Measurements from ENCODE around the gene N4BP2L2. TPM values are rescaled to one million over a fixed set of nuclear protein-coding genes. Genes with fewer than 3 reads are reported as not detected.

N4BP2L2 gene
- total and polyA plus RNA-seq, 2 donors (not counting 3 experiments of a cell fraction or from before 2014, with no cell fraction given) = 21.7 to 101 TPM

DNA sequence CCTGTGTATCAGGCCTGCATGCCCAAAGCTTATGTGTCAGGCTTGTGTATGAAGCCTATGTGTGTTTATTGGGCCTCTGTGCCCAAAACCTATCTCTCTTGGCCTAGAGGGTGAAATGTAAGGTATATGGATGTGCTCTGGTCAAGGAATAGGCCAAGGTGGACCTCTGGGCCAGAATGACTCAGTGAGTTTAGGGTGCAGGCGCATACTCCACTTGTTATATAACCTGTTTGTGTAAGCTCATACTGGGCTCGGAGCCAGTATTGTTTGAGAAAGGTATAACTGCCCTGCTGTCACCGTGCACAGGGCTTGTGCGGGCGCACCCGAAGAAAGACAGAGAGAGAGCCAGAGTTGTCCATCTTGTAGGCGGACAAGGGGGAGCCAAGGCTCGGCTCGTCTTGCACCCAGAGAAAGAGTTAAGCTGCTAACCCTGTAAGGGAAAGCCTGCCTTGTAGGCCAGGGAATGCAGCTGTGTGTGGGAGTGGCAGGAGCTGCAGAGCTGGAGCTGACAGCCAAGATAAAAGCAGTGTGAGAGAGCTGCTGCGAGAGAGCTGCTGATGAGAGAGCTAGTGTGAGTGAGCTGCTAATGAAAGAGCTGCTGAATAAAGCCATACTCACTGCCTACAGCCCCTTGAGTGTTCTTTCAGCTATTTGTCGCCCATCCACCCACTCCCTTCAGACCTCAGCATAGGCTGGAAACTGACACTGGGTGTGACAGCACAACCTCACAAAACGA, 67.2 kb downstream of the N4BP2L2 start:
- TF ChIP-seq POLR2A (IDR thresholded peaks at IDR 0.05; ENCODE audit: low read depth, low read length) (no peak), FOS (IDR thresholded peaks at IDR 0.05; ENCODE audit: borderline replicate concordance, insufficient read depth, low read length) (no peak), EZH2 (IDR thresholded peaks at IDR 0.05; ENCODE audit: borderline replicate concordance, low read depth, low read length, severe bottlenecking) (no peak), MYC (IDR thresholded peaks at IDR 0.05; ENCODE audit: low read depth, low read length) (no peak), POLR2AphosphoS5 (IDR thresholded peaks at IDR 0.05; ENCODE audit: insufficient read depth, low read depth, low read length) (no peak), GATA2 (IDR thresholded peaks at IDR 0.05; ENCODE audit: insufficient read depth, insufficient read length, low read depth, low read length) (no peak), JUN (IDR thresholded peaks at IDR 0.05; ENCODE audit: borderline replicate concordance, insufficient read depth, insufficient read length, low read depth) (no peak)
- TF ChIP-seq, protein P1, sequence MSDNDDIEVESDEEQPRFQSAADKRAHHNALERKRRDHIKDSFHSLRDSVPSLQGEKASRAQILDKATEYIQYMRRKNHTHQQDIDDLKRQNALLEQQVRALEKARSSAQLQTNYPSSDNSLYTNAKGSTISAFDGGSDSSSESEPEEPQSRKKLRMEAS (IDR thresholded peaks at IDR 0.05; ENCODE audit: insufficient read depth, insufficient read length) = no peak
- TF ChIP-seq, protein P2, sequence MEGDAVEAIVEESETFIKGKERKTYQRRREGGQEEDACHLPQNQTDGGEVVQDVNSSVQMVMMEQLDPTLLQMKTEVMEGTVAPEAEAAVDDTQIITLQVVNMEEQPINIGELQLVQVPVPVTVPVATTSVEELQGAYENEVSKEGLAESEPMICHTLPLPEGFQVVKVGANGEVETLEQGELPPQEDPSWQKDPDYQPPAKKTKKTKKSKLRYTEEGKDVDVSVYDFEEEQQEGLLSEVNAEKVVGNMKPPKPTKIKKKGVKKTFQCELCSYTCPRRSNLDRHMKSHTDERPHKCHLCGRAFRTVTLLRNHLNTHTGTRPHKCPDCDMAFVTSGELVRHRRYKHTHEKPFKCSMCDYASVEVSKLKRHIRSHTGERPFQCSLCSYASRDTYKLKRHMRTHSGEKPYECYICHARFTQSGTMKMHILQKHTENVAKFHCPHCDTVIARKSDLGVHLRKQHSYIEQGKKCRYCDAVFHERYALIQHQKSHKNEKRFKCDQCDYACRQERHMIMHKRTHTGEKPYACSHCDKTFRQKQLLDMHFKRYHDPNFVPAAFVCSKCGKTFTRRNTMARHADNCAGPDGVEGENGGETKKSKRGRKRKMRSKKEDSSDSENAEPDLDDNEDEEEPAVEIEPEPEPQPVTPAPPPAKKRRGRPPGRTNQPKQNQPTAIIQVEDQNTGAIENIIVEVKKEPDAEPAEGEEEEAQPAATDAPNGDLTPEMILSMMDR (IDR thresholded peaks at IDR 0.05; ENCODE audit: extremely low read depth in 1 of 2, insufficient read depth in 1 of 2, low read depth in 1 of 2, low read length in 2 of 2) = no peak
- Histone ChIP-seq H3K79me2 (ENCODE audit: control insufficient read depth, insufficient read depth, low read length) (no peaks in the 10 kb centered on the region), H3K4me1 (ENCODE audit: control insufficient read depth, extremely low read depth, insufficient read depth, low read length) (no peaks in the 10 kb centered on the region), H3K4me2 (ENCODE audit: insufficient read depth, low read length) (no peak overlapping the region), H3K9me1 (replicated peaks; ENCODE audit: control insufficient read depth, extremely low read depth, insufficient read depth, low read length) (no peaks in the 10 kb centered on the region), H3K9me3 (replicated peaks; ENCODE audit: control insufficient read depth, insufficient read depth, low read length) (no peaks in the 10 kb centered on the region), H3K9ac (replicated peaks; ENCODE audit: extremely low read depth, insufficient read depth, low read length) (no peak overlapping the region), H3K36me3 (ENCODE audit: control insufficient read depth in 2 of 2, extremely low read depth in 1 of 2, insufficient read depth in 2 of 2, low read length in 2 of 2) (peaks cover 0 to 2% of the 10 kb centered on the region in 2 experiments), H2AFZ (ENCODE audit: low read depth, low read length) (no peak overlapping the region), H4K20me1 (replicated peaks; ENCODE audit: control insufficient read depth, extremely low read depth, insufficient read depth, low read length) (no peaks in the 10 kb centered on the region), H3K4me3 (replicated peaks in 1 of 3; ENCODE audit: insufficient read depth in 1 of 3, low read depth in 1 of 3, low read length in 3 of 3) (no peak overlapping the region), H3K27ac (ENCODE audit: insufficient read depth, low read depth, low read length) (no peak overlapping the region), H3K27me3 (ENCODE audit: control insufficient read depth in 2 of 2, insufficient read depth in 2 of 2, low read length in 2 of 2) (no peaks in the 10 kb centered on the region)
- no TSS peak for BruUV-seq (replicated peaks)
- intact Hi-C loops (cut with micrococcal nuclease) (no loop called here), dilution Hi-C loops (cut with MboI; ENCODE audit: extremely low pct_ligation_motif_present, low sequenced_read_pairs) (no loop called here)
- ChIA-PET CTCF (interaction anchor here (0.6 to 1.7 kb wide), 3 partner anchors 10 to 1838 kb away, joined by 3 to 5 read pairs (median 3); no protein-coding TSS in a partner anchor), POLR2A (no interaction called here)
- FAIRE-seq (no peak), DNase-seq (ENCODE audit: low read depth, low spot score) (no peak)
